Stimulated activated CD4-positive, alpha-beta T cell treated with anti-CD3 and anti-CD28 coated beads, Interleukin-1b, Interleukin-23, amount 100 ng/mL, for 48 hours (primary cell): ENCODE data around the gene EXOSC10.
"Not testable (repeated sequence)": the region's sequence is repeated elsewhere in the genome, so short reads cannot be mapped to it uniquely, and the experiment has no call there.

ENCODE experiments used
- DNase-seq: peaks from one replicate; pipeline ENCODE4 v3.0.0-alpha.2; 2020

Gene EXOSC10

GRCh38 chr1:11109047-11109760 is 9.5 kb upstream of the EXOSC10 start:
- DNase-seq = no peak

- no peak for DNase-seq
Observed at GRCh38 chr1:11107599-11107998, 7.9 kb upstream of the EXOSC10 start.

- no peak for DNase-seq
Observed at GRCh38 chr1:11105586-11105985, 5.9 kb upstream of the EXOSC10 start.

GRCh38 chr1:11101347-11101746 is 1.7 kb upstream of the EXOSC10 start:
- no peak for DNase-seq

GRCh38 chr1:11100806-11101205 is 1.1 kb upstream of the EXOSC10 start:
- DNase-seq = not testable (repeated sequence)

GRCh38 chr1:11100149-11100493 is 452 bp upstream of the EXOSC10 start:
- no peak for DNase-seq

- DNase-seq = no peak
Observed at GRCh38 chr1:11098931-11099309, 749 bp downstream of the EXOSC10 start.

GRCh38 chr1:11083784-11084183 is 15.9 kb downstream of the EXOSC10 start:
- not testable (repeated sequence) for DNase-seq

- no peak for DNase-seq
Observed at GRCh38 chr1:11080931-11081330, 18.7 kb downstream of the EXOSC10 start.

GRCh38 chr1:11078631-11079030 is 21.0 kb downstream of the EXOSC10 start:
- DNase-seq = no peak

GRCh38 chr1:11073398-11073797 is 26.3 kb downstream of the EXOSC10 start:
- DNase-seq = not testable (repeated sequence)

- DNase-seq = no peak
Observed at GRCh38 chr1:11072216-11072917, 27.3 kb downstream of the EXOSC10 start.

GRCh38 chr1:11071463-11072215 is 28.0 kb downstream of the EXOSC10 start:
- no peak for DNase-seq

- DNase-seq = no peak
Observed at GRCh38 chr1:11070876-11071275, 28.8 kb downstream of the EXOSC10 start.

GRCh38 chr1:11068600-11069473 is 30.8 kb downstream of the EXOSC10 start:
- no peak for DNase-seq

- DNase-seq = no peak
Observed at GRCh38 chr1:11067716-11068599, 31.7 kb downstream of the EXOSC10 start.

- DNase-seq = no peak
Observed at GRCh38 chr1:11065796-11066195, 33.9 kb downstream of the EXOSC10 start.

GRCh38 chr1:11064942-11065341 is 34.7 kb downstream of the EXOSC10 start:
- DNase-seq = no peak

- DNase-seq = not testable (repeated sequence)
Observed at GRCh38 chr1:11063937-11064537, 35.6 kb downstream of the EXOSC10 start.

GRCh38 chr1:11062965-11063401 is 36.7 kb downstream of the EXOSC10 start:
- no peak for DNase-seq

GRCh38 chr1:11061652-11062365 is 37.9 kb downstream of the EXOSC10 start:
- DNase-seq = no peak
